DLD1 (cell line): Measurements from ENCODE around the gene DUSP7.
"Not testable (repeated sequence)": the region's sequence is repeated elsewhere in the genome, so short reads cannot be mapped to it uniquely, and the experiment has no call there.

Experiments used
- in situ Hi-C: cut with HindIII; loops from 2 replicates; pipeline ENCODE4 v1.10.0; 2017; ENCODE audit warnings: low sequenced_read_pairs

The DUSP7 gene

GRCh38 chr3:52050571-52050970 is 5.8 kb downstream of the DUSP7 start:
- in situ Hi-C loops = no loop called here

GRCh38 chr3:52049503-52049902 is 6.9 kb downstream of the DUSP7 start:
- in situ Hi-C loops = loop anchor here (5.0 kb wide), 1 partner anchor 103 kb away; the partner anchor contains the start of gene POC1A

- in situ Hi-C loops = loop anchor here (5.0 kb wide), 1 partner anchor 105 kb away; the partner anchor contains the start of gene POC1A
Observed at GRCh38 chr3:52047295-52047960, 8.9 kb downstream of the DUSP7 start.

GRCh38 chr3:52046902-52047239 is 9.5 kb downstream of the DUSP7 start:
- in situ Hi-C loops = loop anchor here (5.0 kb wide), 1 partner anchor 105 kb away; the partner anchor contains the start of gene POC1A

- in situ Hi-C loops = loop anchor here (5.0 kb wide), 1 partner anchor 106 kb away; the partner anchor contains the start of gene POC1A
Observed at GRCh38 chr3:52046186-52046901, 10.0 kb downstream of the DUSP7 start.

- in situ Hi-C loops = loop anchor here (5.0 kb wide), 1 partner anchor 107 kb away; the partner anchor contains the start of gene POC1A
Observed at GRCh38 chr3:52044869-52045619, 11.3 kb downstream of the DUSP7 start.

GRCh38 chr3:52043750-52044149 is 12.6 kb downstream of the DUSP7 start:
- in situ Hi-C loops = no loop called here

GRCh38 chr3:52043039-52043438 is 13.3 kb downstream of the DUSP7 start:
- in situ Hi-C loops = not testable (repeated sequence)

- in situ Hi-C loops = no loop called here
Observed at GRCh38 chr3:52041118-52041731, 15.1 kb downstream of the DUSP7 start.

- in situ Hi-C loops = no loop called here
Observed at GRCh38 chr3:52040600-52040999, 15.8 kb downstream of the DUSP7 start.

GRCh38 chr3:52039846-52040245 is 16.5 kb downstream of the DUSP7 start:
- in situ Hi-C loops = no loop called here

- in situ Hi-C loops = no loop called here
Observed at GRCh38 chr3:52039426-52039825, 16.9 kb downstream of the DUSP7 start.

- in situ Hi-C loops = no loop called here
Observed at GRCh38 chr3:52038227-52038626, 18.1 kb downstream of the DUSP7 start.

- in situ Hi-C loops = no loop called here
Observed at GRCh38 chr3:52037291-52037690, 19.1 kb downstream of the DUSP7 start.

- in situ Hi-C loops = no loop called here
Observed at GRCh38 chr3:52036829-52037228, 19.5 kb downstream of the DUSP7 start.

- in situ Hi-C loops = no loop called here
Observed at GRCh38 chr3:52036222-52036694, 20.1 kb downstream of the DUSP7 start.

GRCh38 chr3:52034651-52035050 is 21.7 kb downstream of the DUSP7 start:
- in situ Hi-C loops = no loop called here

- in situ Hi-C loops = no loop called here
Observed at GRCh38 chr3:52034212-52034611, 22.2 kb downstream of the DUSP7 start.

GRCh38 chr3:52033748-52034147 is 22.6 kb downstream of the DUSP7 start:
- in situ Hi-C loops = not testable (repeated sequence)

GRCh38 chr3:52032702-52033408 is 23.5 kb downstream of the DUSP7 start:
- in situ Hi-C loops = no loop called here
